Lower leg skin (tissue), 3 donors: ENCODE results near the gene CACNA1S.

Source experiments
- CTCF ChIP-seq, 3 donors: fragments of 450-650 bp; IDR thresholded peaks; one replicate each; pipeline ENCODE4 v1.5.1; 2016; ENCODE audit warnings: antibody characterized with exemption in 3 of 3, mild to moderate bottlenecking in 3 of 3, moderate library complexity in 2 of 3
- POLR2A ChIP-seq, 2 donors: fragments of 450-650 bp; IDR thresholded peaks; one replicate each; pipeline ENCODE4 v1.6.1; 2016 to 2017; ENCODE audit warnings: antibody characterized with exemption in 2 of 2, mild to moderate bottlenecking in 1 of 2, moderate library complexity in 1 of 2

DNA sequence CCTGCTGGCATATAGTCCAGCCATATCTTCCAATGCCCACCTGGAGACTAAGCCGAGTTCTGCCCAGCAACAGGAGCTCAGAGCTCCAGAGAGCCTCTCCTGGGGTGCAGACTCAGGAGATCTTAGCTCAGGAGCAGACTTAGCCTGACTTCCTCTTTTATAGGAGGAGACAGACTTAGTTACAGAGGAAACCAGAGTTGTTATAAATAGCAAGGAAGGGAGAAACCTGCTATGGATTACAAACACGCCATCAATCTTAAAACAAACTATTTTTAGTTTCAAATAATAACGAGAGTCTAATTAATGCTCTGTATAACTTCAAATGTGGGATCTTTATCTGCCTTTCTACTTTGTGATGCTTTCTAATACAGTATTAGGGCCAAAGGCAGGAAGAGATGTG, 85.4 kb downstream of the CACNA1S start:
- TF ChIP-seq CTCF (IDR thresholded peaks at IDR 0.05): no peak
- no peak for TF ChIP-seq POLR2A (IDR thresholded peaks at IDR 0.05)
